Measurements from ENCODE around the gene ADAM17. TPM values are rescaled to one million over a fixed set of nuclear protein-coding genes. Genes with fewer than 3 reads are reported as not detected.

Gene ADAM17
- total RNA-seq, 1 donor from 2014 or later = 48.8 TPM

DNA sequence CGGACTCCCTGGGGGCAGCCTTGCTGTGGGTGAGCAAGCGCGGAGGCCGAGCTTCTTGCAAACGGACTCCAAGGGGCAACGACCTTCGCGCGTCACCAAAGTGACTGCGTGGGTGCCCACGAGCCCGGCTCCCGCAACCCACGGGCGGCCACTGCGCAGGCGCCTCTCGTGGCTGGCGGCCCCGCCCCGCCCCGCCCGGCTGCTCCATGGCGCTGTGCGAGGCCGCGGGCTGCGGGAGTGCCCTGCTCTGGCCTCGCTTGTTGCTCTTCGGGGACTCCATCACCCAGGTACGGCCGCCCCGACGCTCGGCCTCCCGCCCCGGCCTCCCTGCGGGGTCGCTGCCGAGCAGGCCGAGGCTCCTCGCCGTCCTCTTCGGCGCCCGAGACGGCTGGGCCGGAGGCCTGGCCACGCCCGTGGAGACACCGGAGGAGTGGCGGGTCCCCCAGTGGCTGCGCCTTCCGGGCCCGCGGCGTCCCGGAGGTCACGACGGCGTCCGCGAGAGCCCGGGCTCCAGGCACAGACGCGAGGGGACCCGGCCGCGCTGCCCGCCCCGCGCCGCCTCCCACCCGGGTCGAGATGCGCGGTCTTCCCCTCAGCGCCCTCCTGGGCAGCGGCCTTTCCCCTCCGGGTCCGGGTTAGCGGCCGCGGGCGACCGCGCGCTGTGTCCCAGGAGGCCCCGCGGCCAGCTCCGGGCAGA, 81.1 kb downstream of the ADAM17 start, which contains the start of gene IAH1:
IAH1 (plus strand) TSS at position 191 of the 697 bp plus-strand sequence; CDS start at position 207, 16 bp downstream.
- Mint-ChIP-seq H3K27me3 (ENCODE audit: low read depth) (no peaks in the 10 kb centered on the region), H3K4me1 (peaks cover 14% of the 10 kb centered on the region), H3K9me3 (no peaks in the 10 kb centered on the region), H3K4me3 (peak within 1 kb of the TSS; percentile 70), H3K27ac (peak within 1 kb of the TSS; percentile 50), H3K36me3 (peaks cover 23% of the 10 kb centered on the region)
- peak; percentile 25 to 51 for DNase-seq (ENCODE audit: low spot score in 2 of 2, unreplicated experiment in 2 of 2)
- TF ChIP-seq, protein P1, sequence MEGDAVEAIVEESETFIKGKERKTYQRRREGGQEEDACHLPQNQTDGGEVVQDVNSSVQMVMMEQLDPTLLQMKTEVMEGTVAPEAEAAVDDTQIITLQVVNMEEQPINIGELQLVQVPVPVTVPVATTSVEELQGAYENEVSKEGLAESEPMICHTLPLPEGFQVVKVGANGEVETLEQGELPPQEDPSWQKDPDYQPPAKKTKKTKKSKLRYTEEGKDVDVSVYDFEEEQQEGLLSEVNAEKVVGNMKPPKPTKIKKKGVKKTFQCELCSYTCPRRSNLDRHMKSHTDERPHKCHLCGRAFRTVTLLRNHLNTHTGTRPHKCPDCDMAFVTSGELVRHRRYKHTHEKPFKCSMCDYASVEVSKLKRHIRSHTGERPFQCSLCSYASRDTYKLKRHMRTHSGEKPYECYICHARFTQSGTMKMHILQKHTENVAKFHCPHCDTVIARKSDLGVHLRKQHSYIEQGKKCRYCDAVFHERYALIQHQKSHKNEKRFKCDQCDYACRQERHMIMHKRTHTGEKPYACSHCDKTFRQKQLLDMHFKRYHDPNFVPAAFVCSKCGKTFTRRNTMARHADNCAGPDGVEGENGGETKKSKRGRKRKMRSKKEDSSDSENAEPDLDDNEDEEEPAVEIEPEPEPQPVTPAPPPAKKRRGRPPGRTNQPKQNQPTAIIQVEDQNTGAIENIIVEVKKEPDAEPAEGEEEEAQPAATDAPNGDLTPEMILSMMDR (IDR thresholded peaks at IDR 0.05; ENCODE audit: unreplicated experiment) = no peak

DNA sequence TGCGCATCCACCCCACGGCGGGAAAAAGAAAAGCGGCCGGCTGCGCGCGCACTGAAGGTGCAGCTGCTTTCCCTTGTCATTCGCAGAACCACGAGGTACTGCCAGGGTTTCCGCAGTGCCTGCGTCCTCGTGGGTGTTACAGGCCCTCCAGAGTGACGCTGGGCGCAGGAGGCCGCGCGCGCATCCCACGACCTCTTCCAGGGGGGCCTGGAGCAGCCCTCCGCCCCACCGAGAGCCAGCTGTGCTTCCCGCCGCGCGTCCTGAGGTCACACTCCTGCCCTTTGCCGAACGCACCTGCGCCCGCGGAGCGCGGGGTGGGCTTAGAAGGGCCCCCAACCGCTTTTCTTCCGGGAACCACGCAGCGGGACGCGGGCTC, 81.7 kb downstream of the ADAM17 start:
- DNase-seq (ENCODE audit: low spot score in 2 of 2, unreplicated experiment in 2 of 2) = peak in 1 of 2 experiments; percentile 47
- peaks cover 20% of the 10 kb centered on the region for H3K36me3 Mint-ChIP-seq
- no peaks in the 10 kb centered on the region for H3K27me3 Mint-ChIP-seq (ENCODE audit: low read depth)
- no peaks in the 10 kb centered on the region for H3K9me3 Mint-ChIP-seq
- peaks cover 14% of the 10 kb centered on the region for H3K4me1 Mint-ChIP-seq
- H3K4me3 Mint-ChIP-seq = peak overlapping the region; percentile 69
- H3K27ac Mint-ChIP-seq = no peak overlapping the region
- TF ChIP-seq, protein P1 (IDR thresholded peaks at IDR 0.05; ENCODE audit: unreplicated experiment) = no peak

DNA sequence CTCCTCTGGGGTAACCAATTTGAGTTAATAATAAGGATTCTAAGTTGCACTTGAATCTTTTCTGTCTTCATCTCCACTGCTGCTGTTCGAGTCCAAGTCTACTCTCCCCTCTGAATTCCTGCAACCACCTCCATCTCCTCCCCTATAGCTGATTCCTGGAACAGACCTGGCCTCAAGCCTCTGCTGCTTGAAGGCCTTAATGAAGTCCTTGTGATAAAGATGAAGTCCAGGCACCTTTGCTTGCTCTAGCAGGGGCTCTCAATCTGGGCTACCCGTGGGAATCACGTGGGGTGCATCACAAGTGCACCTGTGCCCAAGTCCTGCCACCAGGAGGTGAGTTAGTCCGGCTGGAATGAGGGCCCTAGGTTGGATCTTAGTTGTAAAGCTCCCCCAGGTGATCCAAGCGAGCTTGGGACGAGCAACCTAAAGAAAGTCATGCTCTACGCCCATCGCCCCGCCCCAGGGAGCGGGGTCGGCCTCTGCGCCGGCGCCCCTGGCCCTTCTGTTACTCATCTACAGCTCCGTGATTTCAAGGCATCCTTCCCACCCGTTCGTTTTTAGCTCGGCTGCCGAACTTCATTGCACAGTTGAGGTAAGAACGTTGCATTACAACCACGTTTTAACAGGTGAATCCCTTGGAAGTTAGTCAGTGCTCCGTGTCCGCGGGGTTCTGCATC, 82.2 kb downstream of the ADAM17 start:
- peak overlapping the region; percentile 25 for H3K27ac Mint-ChIP-seq
- DNase-seq (ENCODE audit: low spot score in 2 of 2, unreplicated experiment in 2 of 2) = no peak
- TF ChIP-seq, protein P1 (IDR thresholded peaks at IDR 0.05; ENCODE audit: unreplicated experiment) = no peak
- H3K9me3 Mint-ChIP-seq = no peaks in the 10 kb centered on the region
- H3K4me1 Mint-ChIP-seq = peaks cover 14% of the 10 kb centered on the region
- peak overlapping the region; percentile 69 for H3K4me3 Mint-ChIP-seq
- no peaks in the 10 kb centered on the region for H3K27me3 Mint-ChIP-seq (ENCODE audit: low read depth)
- H3K36me3 Mint-ChIP-seq = peaks cover 20% of the 10 kb centered on the region

DNA sequence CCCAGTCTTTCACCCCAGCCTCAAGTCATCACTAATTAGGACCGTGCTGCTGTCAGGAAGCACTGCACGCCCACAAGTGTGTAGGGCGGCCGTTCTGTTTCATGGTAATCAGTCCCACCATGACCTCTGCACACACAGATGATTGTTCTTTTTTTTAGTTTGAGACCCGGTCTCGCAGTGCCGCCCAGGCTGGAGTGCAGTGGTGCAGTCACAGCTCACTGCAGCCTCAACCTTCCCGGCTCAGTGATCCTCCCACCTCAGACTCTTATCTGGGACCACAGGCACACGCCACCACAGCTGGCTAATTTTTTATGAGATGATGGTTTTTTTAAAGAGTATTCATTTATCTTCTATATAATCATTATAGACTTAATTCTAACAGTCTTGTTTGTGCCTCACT, 83.1 kb downstream of the ADAM17 start:
- Mint-ChIP-seq H3K4me1 (peaks cover 14% of the 10 kb centered on the region), H3K9me3 (no peaks in the 10 kb centered on the region), H3K36me3 (peaks cover 20% of the 10 kb centered on the region), H3K4me3 (peak overlapping the region; percentile 20), H3K27me3 (ENCODE audit: low read depth) (no peaks in the 10 kb centered on the region), H3K27ac (no peak overlapping the region)
- DNase-seq (ENCODE audit: low spot score in 2 of 2, unreplicated experiment in 2 of 2) = no peak
- TF ChIP-seq, protein P1 (IDR thresholded peaks at IDR 0.05; ENCODE audit: unreplicated experiment) = no peak

DNA sequence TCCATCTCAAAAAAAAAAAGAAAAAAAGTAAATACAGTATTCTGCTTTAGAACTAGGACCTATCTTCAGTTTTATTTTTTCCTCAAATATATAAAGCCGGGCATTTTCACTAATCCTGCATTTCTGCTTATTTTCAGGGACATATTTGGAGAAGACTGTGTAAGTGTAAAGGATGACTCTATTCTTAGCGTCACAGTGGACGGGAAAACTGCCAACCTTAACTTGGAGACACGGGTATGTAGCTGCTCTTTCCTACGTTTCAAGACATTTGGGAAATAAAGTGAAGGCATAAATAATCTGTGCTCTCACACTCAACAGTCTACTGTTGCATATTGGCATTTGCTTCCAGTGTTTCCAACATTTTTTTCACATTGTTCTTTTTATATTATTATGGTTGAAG, 84.4 kb downstream of the ADAM17 start:
- Mint-ChIP-seq H3K4me3 (no peak overlapping the region), H3K36me3 (peaks cover 20% of the 10 kb centered on the region), H3K9me3 (no peaks in the 10 kb centered on the region), H3K4me1 (peaks cover 9% of the 10 kb centered on the region), H3K27ac (no peak overlapping the region), H3K27me3 (ENCODE audit: low read depth) (no peaks in the 10 kb centered on the region)
- TF ChIP-seq, protein P1 (IDR thresholded peaks at IDR 0.05; ENCODE audit: unreplicated experiment) = no peak
- DNase-seq (ENCODE audit: low spot score in 2 of 2, unreplicated experiment in 2 of 2) = no peak

All from mesothelial cell of epicardium (in vitro differentiated cells).